Ecto neural progenitor cell (in vitro differentiated cells): ENCODE measurements around the gene ZNF219.

Experiments
- DNase-seq: peaks from one replicate; pipeline ENCODE4 v3.0.0-alpha.2; 2018; ENCODE audit warnings: low spot score

The ZNF219 gene

GRCh38 chr14:21087294-21088091 lies 11.0 kb downstream of the ZNF219 start:
- peak; percentile 62 for DNase-seq

DNA sequence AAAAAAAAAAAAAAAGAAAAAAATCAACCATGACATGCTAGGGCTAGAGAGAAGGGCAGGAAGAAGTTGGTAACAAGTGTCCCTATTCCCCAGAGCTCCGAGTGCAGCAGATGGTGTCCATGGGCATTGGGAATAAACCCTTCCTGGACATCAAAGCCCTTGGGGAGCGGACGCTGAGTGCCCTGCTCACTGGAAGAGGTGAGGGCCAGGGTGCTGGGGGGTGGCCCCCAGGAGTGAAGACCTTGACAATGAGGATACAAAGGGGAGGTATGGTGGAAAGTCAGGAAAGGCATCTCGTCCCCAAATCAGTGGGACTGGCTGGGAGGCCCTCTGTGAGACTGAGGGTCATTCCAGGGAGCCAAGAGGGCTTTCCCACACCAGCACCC lies 11.6 kb downstream of the ZNF219 start:
- DNase-seq = no peak

- no peak for DNase-seq
These were observed 13.2 kb downstream of the ZNF219 start for GRCh38 chr14:21084998-21085853.

DNA sequence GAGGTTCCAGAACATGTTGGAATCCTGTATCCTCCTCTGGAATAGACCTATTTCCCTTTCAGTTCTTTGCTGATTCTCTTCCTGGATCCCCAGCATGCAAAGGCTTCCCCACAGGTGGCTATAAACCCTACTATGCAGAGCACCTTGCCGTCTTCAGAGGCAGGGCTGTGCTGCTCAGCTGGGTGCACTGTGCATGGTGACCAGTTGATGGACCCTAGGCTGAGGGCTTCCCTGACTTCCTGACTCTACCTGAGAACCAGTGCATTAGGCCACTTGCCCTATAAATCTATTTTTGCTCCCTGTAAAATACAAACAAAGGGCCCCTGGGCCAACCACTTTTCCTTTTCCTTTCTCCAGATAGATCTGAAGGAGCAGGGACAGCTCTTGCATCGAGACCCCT lies 14.1 kb downstream of the ZNF219 start:
- DNase-seq = no peak

DNA sequence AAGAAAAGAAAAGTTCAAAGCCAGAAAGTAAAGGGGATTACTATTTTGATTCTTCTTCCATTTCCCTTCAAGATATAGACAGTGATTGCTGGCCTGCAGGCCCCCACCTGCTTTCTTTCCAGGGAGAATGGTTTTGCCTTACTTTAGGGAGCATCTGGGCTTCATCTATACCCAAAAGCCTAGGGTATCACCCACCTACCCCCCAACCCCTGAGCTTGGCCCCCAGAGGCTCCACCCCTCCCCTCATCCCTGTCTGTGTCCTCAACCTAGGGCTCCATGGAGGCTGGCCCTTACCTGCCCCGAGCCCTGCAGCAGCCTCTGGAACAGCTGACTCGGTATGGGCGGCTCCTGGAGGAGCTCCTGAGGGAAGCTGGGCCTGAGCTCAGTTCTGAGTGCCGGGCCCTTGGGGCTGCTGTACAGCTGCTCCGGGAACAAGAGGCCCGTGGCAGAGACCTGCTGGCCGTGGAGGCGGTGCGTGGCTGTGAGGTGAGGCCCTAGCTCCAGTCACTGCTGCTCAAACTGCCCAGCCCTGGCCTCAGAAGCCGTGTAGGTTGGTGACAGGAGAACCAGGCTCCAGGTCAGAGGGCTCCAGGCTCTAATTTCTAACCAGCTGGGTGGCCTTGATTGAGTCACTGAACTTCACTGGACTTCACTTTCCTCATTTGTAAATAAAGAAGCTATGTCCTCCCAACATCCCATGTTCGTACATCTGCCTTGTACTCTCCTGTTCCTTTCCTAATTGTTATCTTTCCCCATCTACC lies 14.7 kb downstream of the ZNF219 start:
- DNase-seq = no peak

GRCh38 chr14:21081521-21082142 lies 16.8 kb downstream of the ZNF219 start:
- no peak for DNase-seq

DNA sequence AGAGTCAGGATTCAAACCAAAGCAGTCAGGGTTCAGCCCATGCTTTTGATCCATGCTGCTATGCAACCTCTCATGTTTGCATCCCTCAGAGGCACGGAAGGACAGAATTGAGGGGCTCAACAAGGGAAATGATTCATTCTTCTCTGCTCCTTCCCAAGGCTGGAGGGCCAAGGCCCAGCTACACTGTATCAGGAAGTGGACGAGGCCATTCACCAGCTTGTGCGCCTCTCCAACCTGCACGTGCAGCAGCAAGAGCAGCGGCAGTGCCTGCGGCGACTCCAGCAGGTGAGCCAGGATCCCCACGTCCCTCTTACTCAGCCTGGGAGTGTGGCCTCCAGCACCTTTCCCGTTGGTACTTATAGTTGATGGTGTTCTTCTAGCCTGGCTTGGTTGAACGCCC lies 19.7 kb downstream of the ZNF219 start:
- DNase-seq = no peak

DNA sequence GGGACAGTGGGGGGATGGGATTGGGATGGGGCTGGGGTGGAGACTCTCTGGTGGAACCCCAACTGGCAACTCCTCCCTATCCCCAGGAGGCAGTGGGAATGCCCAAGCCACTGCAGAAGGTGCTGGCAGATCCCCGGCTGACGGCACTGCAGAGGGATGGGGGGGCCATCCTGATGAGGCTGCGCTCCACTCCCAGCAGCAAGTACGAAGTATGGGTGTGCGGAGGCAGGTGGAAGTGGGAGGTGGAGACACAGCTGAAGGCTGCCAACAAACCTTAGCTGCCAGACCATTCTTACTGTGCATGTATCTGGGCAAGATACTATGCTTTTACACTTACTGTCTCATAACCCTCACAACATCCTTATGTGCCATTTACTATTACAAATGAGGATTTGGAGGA lies 20.2 kb downstream of the ZNF219 start:
- DNase-seq = no peak

- no peak for DNase-seq
These were observed 20.8 kb downstream of the ZNF219 start for GRCh38 chr14:21077672-21078071.

DNA sequence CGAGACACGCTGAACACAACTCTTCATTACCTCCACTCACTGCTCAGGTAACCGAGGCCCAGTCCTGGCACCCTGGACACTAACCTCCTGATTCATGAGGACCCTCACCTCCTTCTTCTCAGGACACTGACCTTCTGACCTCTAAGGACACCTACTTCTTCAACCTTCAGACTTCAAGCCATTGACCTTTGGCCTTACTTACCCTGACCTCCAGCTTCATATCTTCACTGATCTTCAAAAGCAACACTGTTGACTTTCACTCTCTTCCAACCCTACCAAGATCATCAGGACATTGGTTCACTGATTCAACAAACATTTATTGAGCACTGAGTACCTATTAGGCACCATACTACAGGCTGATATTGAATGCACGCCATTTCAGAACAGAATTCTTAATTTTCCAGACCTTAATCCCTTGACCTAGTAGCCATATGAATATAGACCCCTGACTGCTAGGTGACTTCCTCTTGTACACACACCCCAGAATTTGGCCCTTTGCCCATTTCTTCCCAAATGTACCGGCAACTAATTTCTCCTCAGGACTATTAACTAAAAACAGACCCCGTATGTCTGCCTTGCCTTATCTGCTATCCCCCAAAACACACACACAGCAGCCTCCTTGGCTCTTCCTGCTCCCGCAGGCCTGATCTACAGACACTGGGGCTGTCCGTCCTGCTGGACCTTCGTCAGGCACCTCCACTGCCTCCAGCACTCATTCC lies 22.6 kb downstream of the ZNF219 start:
- DNase-seq = no peak

DNA sequence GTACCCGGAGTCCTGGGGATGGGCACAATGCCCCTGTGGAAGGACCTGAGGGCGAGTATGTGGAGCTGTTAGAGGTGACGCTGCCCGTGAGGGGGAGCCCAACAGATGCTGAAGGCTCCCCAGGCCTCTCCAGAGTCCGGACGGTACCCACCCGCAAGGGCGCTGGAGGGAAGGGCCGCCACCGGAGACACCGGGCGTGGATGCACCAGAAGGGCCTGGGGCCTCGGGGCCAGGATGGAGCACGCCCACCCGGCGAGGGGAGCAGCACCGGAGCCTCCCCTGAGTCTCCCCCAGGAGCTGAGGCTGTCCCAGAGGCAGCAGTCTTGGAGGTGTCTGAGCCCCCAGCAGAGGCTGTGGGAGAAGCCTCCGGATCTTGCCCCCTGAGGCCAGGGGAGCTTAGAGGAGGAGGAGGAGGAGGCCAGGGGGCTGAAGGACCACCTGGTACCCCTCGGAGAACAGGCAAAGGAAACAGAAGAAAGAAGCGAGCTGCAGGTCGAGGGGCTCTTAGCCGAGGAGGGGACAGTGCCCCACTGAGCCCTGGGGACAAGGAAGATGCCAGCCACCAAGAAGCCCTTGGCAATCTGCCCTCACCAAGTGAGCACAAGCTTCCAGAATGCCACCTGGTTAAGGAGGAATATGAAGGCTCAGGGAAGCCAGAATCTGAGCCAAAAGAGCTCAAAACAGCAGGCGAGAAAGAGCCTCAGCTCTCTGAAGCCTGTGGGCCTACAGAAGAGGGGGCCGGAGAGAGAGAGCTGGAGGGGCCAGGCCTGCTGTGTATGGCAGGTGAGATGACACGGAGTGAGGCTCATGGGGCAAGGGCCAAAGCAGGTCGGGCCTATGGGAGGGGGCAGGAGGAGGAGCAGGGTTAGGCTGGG lies 23.8 kb downstream of the ZNF219 start:
- no peak for DNase-seq

DNA sequence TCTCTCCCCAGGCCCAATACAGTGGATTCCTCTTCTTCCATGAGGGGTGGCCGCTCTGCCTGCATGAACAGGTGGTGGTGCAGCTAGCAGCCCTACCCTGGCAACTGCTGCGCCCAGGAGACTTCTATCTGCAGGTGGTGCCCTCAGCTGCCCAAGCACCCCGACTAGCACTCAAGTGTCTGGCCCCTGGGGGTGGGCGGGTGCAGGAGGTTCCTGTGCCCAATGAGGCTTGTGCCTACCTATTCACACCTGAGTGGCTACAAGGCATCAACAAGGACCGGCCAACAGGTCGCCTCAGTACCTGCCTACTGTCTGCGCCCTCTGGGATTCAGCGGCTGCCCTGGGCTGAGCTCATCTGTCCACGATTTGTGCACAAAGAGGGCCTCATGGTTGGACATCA lies 24.5 kb downstream of the ZNF219 start:
- DNase-seq = no peak

DNA sequence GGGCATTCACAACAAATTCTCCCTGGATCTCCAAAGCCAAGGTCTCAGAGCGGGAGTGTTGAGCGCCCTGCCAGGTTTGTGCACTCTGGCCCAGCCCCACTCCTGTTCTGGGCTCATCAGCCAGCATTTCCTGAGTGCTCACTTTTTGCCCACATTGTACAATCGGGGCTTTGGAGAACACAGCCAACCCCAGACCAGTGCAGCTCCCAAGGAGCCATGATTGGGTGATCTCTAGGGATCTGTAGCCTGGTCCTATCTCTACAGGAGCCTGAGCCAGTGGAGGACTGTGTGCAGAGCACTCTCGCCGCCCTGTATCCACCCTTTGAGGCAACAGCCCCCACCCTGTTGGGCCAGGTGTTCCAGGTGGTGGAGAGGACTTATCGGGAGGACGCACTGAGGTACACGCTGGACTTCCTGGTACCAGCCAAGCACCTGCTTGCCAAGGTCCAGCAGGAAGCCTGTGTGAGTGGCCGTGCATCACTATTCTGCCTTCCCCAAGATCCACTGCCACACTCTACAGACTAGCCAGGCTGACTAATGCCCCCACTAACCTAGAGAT lies 25.6 kb downstream of the ZNF219 start:
- no peak for DNase-seq

DNA sequence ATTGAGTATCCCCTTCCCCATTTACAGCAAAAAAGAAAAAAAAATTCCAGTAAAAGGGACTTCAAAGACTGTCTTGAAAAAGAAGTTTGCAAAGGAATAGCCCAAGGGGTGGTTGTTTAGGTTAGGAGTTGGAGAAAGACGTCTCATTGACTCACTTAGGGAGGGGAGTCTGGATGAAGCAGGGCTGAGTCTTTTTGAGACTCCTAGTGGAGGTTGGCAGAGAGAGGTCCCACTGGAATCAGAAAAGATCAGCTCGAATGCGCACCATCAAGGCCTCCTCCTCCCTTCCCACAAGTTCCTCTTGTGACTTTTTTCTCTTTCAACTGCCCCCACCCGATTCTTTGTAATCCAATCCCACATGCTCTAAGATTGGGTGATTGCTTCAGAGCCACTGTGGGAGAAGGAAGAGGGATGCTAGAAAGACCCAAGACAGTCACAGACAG lies 26.4 kb downstream of the ZNF219 start:
- DNase-seq = no peak

DNA sequence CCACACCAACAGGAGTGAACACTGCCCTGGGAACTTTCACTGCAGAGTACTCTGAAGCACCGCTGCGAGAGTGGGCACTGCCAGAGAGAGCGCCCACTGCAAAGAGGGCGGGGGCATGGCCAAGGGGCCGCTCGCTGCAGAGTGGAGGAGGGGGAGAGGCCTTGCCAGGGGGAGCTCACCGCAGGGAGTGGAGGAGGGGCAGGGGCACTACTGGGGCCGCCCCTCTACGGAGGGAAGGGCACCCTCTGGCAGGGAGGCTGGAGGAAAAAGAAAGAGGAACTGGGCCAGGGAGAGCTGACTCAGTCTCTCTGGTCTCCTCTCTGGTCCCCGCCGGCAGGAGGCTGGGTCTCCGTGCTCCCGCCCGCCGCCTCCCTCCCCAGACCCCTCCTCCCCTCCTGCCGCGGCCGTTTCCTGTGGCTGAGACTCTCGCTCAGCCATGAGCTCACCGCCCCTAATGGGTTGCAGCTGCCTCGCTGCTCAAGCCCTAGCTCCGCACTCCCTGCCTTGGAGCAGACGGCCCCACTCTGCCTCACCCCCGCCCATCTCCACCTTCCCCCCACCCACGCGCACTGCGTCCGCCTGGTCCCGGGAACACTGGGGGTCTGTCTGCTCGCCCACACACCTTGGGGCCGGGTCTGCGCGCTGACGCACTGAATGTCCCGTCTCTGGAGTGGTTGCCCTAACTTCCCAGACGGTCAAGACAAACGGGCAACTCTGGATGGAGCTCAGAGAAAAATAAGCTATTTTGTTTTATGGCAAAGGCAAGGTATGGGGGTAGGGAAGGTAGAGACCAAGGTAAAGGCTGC lies 27.0 kb downstream of the ZNF219 start:
- DNase-seq = peak; percentile 87

DNA sequence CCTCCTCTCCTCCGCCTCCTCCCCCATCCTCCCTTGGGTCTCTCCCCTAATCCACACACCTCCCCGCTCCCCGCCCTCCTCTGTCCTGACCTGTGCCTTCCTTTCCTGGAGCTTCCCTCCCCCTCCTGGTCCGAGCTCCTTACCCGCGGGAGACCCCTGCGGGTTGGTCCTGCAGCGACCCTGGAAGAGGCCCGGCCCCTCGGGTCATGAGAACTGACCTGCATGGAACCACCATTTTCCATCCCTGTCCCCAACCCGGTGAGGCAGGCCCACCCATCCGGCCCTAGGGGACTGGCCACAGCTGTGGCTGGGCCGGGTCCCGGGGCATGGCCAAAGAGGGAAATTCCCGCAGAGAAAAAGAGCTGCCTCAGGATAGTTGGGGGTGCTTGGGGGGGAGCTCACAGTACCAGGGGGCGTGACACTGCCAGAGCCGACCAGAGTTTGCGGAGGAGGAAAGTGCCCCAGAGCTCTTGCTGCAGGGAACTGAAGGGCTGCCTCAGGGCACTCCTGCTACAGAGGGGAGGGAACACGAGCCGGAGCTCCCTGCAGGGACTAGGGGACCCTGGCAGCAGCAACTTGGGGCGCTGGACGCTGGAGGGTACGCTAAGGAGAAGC lies 27.7 kb downstream of the ZNF219 start:
- no peak for DNase-seq

GRCh38 chr14:21070083-21070609 lies 28.3 kb downstream of the ZNF219 start, which contains the start of gene ARHGEF40:
TSS of gene ARHGEF40 (plus strand) at chr14:21070304. CDS start at chr14:21070397, 93 bp downstream.
- peak; percentile 84 for DNase-seq

- peak; percentile 82 for DNase-seq
These were observed 28.9 kb downstream of the ZNF219 start for GRCh38 chr14:21069388-21070082.
